Endodermal cell (in vitro differentiated cells): ENCODE measurements around the gene IL12RB2. TPM values are rescaled to one million over a fixed set of nuclear protein-coding genes. Genes with fewer than 3 reads are reported as not detected.

Experiments used
- DNase-seq: peaks from one replicate; pipeline ENCODE4 v3.0.0-alpha.2; 2017
- H3K27ac ChIP-seq: 2 replicates; pipeline ENCODE4 v1.5.1; 2013; ENCODE audit warnings: mild to moderate bottlenecking, low read depth, low read length, moderate library complexity
- H3K27me3 ChIP-seq: 2 replicates; pipeline ENCODE4 v1.6.1; 2013; ENCODE audit warnings: mild to moderate bottlenecking, low read length, moderate library complexity; ENCODE audit not compliant: insufficient read depth, control insufficient read depth, poor library complexity, severe bottlenecking
- H3K36me3 ChIP-seq: 2 replicates; pipeline ENCODE4 v1.7.0; 2013; ENCODE audit warnings: mild to moderate bottlenecking, low read length, moderate library complexity; ENCODE audit not compliant: control insufficient read depth, insufficient read depth
- H3K4me1 ChIP-seq: one replicate; pipeline ENCODE4 v1.7.0; 2013; ENCODE audit warnings: low read length; ENCODE audit not compliant: control insufficient read depth, insufficient read depth
- H3K4me3 ChIP-seq: 2 replicates; pipeline ENCODE4 v1.5.1; 2013; ENCODE audit warnings: mild to moderate bottlenecking, low read length, moderate library complexity
- H3K9ac ChIP-seq: 2 replicates; pipeline ENCODE4 v1.6.1; 2013; ENCODE audit warnings: mild to moderate bottlenecking, low read length, moderate library complexity; ENCODE audit not compliant: poor library complexity, severe bottlenecking; ENCODE audit errors: extremely low read depth
- H3K9me3 ChIP-seq: 2 replicates; pipeline ENCODE4 v1.6.1; 2013; ENCODE audit warnings: mild to moderate bottlenecking, low read length, moderate library complexity; ENCODE audit not compliant: control insufficient read depth
- H3K27ac Mint-ChIP-seq: 2 replicates; pipeline ENCODE4 v1.8.0; 2020; ENCODE audit warnings: mixed read lengths
- H3K27me3 Mint-ChIP-seq: 2 replicates; pipeline ENCODE4 v1.8.0; 2021; ENCODE audit warnings: mild to moderate bottlenecking, mixed read lengths; ENCODE audit not compliant: insufficient read depth
- H3K36me3 Mint-ChIP-seq: 2 replicates; pipeline ENCODE4 v1.8.0; 2020; ENCODE audit warnings: low read depth, mixed read lengths
- H3K4me1 Mint-ChIP-seq: 2 replicates; pipeline ENCODE4 v1.8.0; 2020; ENCODE audit warnings: mixed read lengths
- H3K4me3 Mint-ChIP-seq: 2 replicates; pipeline ENCODE4 v1.8.0; 2020; ENCODE audit warnings: mild to moderate bottlenecking, moderate library complexity, mixed read lengths
- H3K9me3 Mint-ChIP-seq: 2 replicates; pipeline ENCODE4 v1.8.0; 2020; ENCODE audit warnings: mild to moderate bottlenecking, mixed read lengths
- CTCF ChIP-seq: fragments of 200-600 bp; sonication (generic); conservative IDR thresholded peaks from 2 replicates; pipeline ENCODE4 v1.5.0; 2021; ENCODE audit warnings: antibody characterized with exemption, mild to moderate bottlenecking
- WGBS, 2 experiments: methylation state at CpG; one replicate each; pipeline versions ENCODE4 v1.1.5 to v1.1.7; 2013; ENCODE audit warnings: missing lambda C conversion rate in 2 of 2, mixed read lengths in 1 of 2; ENCODE audit not compliant: insufficient coverage in 1 of 2, insufficient read length in 1 of 2; 5-methylcytosine and 5-hydroxymethylcytosine counted together
- total RNA-seq, 2 donors: library from RNA; stranded (reverse); fragmentation: NEBNext Ultra II Directional in 1 of 2; extraction: Animal tissue kit (Norgen Biotek cat#: 25700) in 1 of 2; gene quantifications; 2 replicates in 1 of 2; 3 replicates in 1 of 2; pipeline ENCODE4 v1.2.1, GENCODE V29; 2021

Gene IL12RB2
- total RNA-seq, 2 donors from 2014 or later: 0.29 TPM; not detected in 1

GRCh38 chr1:67437961-67438360, 130.3 kb downstream of the IL12RB2 start:
- Mint-ChIP-seq H3K27ac (no peak overlapping the region), H3K36me3 (no peaks in the 10 kb centered on the region), H3K27me3 (peaks cover 9% of the 10 kb centered on the region), H3K4me3 (no peak overlapping the region), H3K9me3 (no peaks in the 10 kb centered on the region), H3K4me1 (peaks cover 19% of the 10 kb centered on the region)
- H3K27ac ChIP-seq: no peak overlapping the region
- TF ChIP-seq CTCF: peak; percentile 36
- no peaks in the 10 kb centered on the region for H3K9me3 ChIP-seq
- H3K36me3 ChIP-seq: no peaks in the 10 kb centered on the region
- H3K4me1 ChIP-seq: peaks cover 7% of the 10 kb centered on the region
- 67 to 75% methylated on average over 1 to 2 of the region's 2 CpGs for WGBS, 2 experiments
- peaks cover 6% of the 10 kb centered on the region for H3K27me3 ChIP-seq
- H3K4me3 ChIP-seq: peak overlapping the region; percentile 24
- H3K9ac ChIP-seq: no peak overlapping the region
- DNase-seq: no peak

GRCh38 chr1:67439277-67440029, 131.8 kb downstream of the IL12RB2 start:
- Mint-ChIP-seq H3K27ac (no peak overlapping the region), H3K36me3 (no peaks in the 10 kb centered on the region), H3K9me3 (no peaks in the 10 kb centered on the region), H3K27me3 (peaks cover 9% of the 10 kb centered on the region), H3K4me3 (no peak overlapping the region), H3K4me1 (peaks cover 19% of the 10 kb centered on the region)
- no peak overlapping the region for H3K4me3 ChIP-seq
- no peak overlapping the region for H3K27ac ChIP-seq
- H3K9me3 ChIP-seq: no peaks in the 10 kb centered on the region
- DNase-seq: no peak
- WGBS, 2 experiments: 88 to 95% methylated on average over 4 to 5 of the region's 6 CpGs
- H3K27me3 ChIP-seq: peaks cover 6% of the 10 kb centered on the region
- no peaks in the 10 kb centered on the region for H3K36me3 ChIP-seq
- no peak for TF ChIP-seq CTCF
- H3K9ac ChIP-seq: no peak overlapping the region
- H3K4me1 ChIP-seq: peaks cover 7% of the 10 kb centered on the region

- TF ChIP-seq CTCF: no peak
- WGBS, 2 experiments: 83 to 95% methylated on average over 1 to 3 of the region's 3 CpGs
- DNase-seq: no peak
Observed at GRCh38 chr1:67440339-67440738, 132.7 kb downstream of the IL12RB2 start.

More at GRCh38 chr1:67440339-67440738, 132.7 kb downstream of the IL12RB2 start:
- Mint-ChIP-seq H3K9me3 (no peaks in the 10 kb centered on the region), H3K27ac (no peak overlapping the region), H3K27me3 (peaks cover 4% of the 10 kb centered on the region), H3K4me3 (no peak overlapping the region), H3K4me1 (peaks cover 19% of the 10 kb centered on the region), H3K36me3 (no peaks in the 10 kb centered on the region)
- H3K9me3 ChIP-seq: no peaks in the 10 kb centered on the region
- H3K27ac ChIP-seq: no peak overlapping the region
- no peaks in the 10 kb centered on the region for H3K36me3 ChIP-seq
- H3K9ac ChIP-seq: no peak overlapping the region
- H3K4me3 ChIP-seq: no peak overlapping the region
- H3K27me3 ChIP-seq: peaks cover 6% of the 10 kb centered on the region
- H3K4me1 ChIP-seq: peaks cover 7% of the 10 kb centered on the region
